Heart left ventricle (tissue), 13 donors: ENCODE data around the gene SRPRB.

Experiments used
- CTCF ChIP-seq, 12 donors: fragments of 200-600 bp; sonication (generic) in 4 of 12; IDR thresholded peaks; one replicate each; pipeline versions ENCODE4 v1.5.0 to v1.8.0; 2018 to 2022; ENCODE audit warnings: antibody characterized with exemption in 12 of 12, mild to moderate bottlenecking in 5 of 12
- POLR2A ChIP-seq, 2 donors: fragments of 450-650 bp; IDR thresholded peaks; one replicate each; pipeline ENCODE4 v1.6.1; 2017; ENCODE audit warnings: antibody characterized with exemption in 2 of 2, mild to moderate bottlenecking in 2 of 2, moderate library complexity in 2 of 2
- donor health status: ischemic (EF 13 %, LVEDD 7.1; RV severe dilation, severe dysfunction).
- donor health status: DM: no; HTN: yes; CAD: no.
- donor health status: DM: no; HTN: no; CAD: no.
- donor health status: ischemic (EF 25% LVEDD 6.9; RV normal size, moderate dysfunction).
- donor health status: ischemic (EF 25% LVEDD 5.7; RV mildly dilated, moderate dysfunction).
- donor health status: ischemic (EF 35%, LVEDD 5.7; RV mildly dilated, moderate dysfunction).
- donor health status: nonischemic (EF 11% LVEDD 7.7; RV severe dilation, severe dysfunction).
- donor health status: DM: yes; HTN: yes; CAD: no.
- donor health status: PGD.
- donor health status: ischemic (EF 29% LVEDD 5.4; RV normal size, mild dysfunction).
- donor health status: nonischemic (EF 23%, LVEDD 6.1; RV moderate dilation, normal function).

GRCh38 chr3:133857767-133858166 is 52.2 kb downstream of the SRPRB start:
- TF ChIP-seq CTCF (IDR thresholded peaks at IDR 0.05) (no peak), POLR2A (IDR thresholded peaks at IDR 0.05) (no peak)
